ENCODE results near the gene HNRNPLL.
"Not testable (repeated sequence)": the region's sequence is repeated elsewhere in the genome, so short reads cannot be mapped to it uniquely, and the experiment has no call there.

The HNRNPLL gene

DNA sequence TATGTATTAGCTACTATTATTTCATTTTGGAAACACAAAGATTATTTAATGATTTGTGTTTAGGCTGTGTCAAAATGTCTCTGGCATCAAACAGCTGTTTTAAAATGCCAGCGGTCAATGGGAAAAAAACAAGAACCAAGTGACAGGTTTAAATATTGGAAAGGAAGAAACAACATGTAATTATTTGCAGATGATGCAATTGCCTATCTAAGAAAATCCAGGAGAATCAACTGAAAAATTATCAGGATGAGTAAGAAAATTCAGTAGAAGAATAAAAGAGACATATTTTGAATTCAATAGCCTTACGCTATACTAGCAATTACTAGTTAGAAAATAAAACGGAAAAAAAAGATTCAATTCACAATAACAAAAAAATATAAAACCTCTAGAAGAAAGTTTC is 51.6 kb downstream of the HNRNPLL start:
- DNase-seq = no peak

DNA sequence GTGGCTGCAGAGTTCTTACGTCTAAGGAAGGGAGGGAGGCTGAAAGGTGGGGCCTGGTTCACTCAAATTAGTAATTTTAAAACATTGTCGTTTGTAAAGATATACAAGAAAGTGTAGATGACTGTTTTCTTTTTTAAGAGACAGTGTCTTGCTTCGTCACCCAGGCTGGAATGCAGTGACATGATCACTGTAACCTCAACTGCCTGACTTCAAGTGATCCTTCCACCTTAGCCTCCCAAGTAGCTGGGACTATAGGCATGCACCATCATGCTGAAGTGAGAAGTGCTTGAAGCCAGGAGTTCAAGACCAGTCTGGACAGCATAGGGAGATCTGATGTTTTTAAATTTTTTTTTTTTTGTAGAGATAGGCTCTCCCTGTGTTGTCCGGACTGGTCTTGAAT is 52.9 kb downstream of the HNRNPLL start:
- DNase-seq = no peak

DNA sequence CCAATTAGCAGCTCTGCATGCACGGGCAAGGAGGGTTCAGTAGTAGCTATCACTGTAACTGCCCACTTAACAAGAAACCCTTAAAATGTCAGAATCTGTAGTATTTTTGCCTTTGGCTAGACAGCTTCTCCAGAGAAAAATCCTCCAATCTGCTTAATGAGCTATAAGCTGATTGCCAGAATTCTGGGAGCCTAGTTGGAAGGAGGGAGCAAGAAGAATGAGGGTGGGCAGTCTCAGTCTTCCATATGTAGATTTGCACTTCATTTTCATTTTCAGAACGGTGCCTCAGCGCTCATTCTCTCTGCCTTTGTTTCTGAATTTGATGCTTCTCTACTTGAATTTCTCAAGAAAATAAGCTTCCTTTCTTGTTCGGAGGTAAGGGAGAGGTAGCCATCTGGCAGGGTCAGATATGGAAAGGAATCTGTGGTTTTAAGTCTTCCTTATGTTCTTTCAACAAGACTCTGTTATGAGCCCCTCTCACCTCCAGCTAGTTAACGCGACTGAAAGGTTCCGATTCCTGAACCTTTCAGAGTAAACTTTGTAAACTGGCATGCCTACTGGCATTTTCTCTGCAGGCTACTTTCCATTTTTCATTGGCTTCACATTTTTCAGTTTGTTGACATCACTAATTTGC is 53.5 kb downstream of the HNRNPLL start:
- no peak for DNase-seq

DNA sequence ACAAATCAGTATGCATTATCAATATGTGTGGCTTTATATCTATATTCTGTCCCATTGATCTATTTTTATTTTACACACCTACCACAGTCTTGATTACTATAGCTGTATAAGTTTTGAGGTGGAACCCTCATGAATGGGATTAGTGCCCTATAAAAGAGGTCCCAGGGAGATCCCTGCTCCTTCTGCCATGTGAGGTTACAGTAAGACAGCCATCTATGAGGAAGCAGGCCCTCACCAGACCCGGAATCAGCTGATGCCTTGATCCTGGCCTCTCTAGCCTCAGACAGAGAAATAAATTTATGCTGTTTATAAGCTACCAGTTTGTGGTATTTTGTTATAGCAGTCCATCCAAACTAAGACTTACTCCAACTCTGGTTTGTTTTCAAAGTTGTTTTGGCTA is 54.9 kb downstream of the HNRNPLL start:
- DNase-seq = no peak

DNA sequence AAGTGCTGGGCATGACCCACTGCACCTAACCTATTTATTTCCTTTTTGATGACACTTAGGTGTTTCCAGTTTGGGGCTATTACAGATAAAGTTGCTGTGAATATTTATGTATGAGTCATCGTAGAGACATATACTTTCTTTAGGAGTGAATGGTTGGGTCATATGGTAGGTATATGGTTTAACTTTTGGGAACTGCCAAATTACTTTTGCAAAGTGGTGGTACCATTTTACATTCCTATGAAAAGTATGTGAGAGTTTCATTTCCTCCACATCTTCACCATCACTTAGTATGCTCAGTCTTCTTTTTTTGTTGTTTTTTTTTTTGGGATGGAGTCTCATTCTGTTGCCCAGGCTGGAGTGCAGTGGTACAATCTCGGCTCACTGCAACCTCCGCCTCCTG is 56.1 kb downstream of the HNRNPLL start:
- no peak for DNase-seq

DNA sequence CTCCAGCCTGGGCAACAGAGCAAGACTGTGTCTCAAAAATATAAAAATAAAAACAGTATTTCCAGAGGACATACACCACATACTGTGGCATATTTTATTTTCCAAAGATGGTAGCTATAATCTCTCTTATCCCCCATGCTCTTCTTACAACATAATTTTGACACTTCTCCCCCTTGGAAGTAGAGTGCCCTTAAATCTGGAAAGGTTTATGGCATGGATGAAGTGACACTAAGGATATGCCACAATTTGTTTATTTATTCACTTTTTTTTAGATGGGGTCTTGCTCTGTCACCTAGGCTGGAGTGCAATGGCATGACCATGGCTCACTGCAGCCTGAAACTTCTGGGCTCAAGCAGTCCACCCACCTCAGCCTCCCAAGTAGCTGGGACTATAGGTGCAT is 56.7 kb downstream of the HNRNPLL start:
- no peak for DNase-seq

DNA sequence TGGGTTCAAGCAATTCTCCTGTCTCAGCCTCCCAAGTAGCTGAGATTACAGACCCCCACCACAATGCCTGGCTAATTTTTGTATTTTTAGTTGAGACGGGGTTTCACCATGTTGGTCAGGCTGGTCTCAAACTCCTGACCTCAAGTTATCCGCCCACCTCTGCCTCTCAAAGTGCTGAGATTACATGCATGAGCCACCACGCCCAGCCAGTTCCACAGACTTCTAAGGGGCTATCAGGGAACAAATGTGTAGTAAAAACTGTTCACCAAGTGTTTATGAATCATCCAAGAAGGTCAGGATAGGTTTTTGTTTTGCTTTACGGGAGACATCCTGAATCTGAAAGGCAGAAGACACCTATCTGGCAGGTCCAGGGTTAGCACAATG is 60.5 kb downstream of the HNRNPLL start:
- DNase-seq = not testable (repeated sequence)

DNA sequence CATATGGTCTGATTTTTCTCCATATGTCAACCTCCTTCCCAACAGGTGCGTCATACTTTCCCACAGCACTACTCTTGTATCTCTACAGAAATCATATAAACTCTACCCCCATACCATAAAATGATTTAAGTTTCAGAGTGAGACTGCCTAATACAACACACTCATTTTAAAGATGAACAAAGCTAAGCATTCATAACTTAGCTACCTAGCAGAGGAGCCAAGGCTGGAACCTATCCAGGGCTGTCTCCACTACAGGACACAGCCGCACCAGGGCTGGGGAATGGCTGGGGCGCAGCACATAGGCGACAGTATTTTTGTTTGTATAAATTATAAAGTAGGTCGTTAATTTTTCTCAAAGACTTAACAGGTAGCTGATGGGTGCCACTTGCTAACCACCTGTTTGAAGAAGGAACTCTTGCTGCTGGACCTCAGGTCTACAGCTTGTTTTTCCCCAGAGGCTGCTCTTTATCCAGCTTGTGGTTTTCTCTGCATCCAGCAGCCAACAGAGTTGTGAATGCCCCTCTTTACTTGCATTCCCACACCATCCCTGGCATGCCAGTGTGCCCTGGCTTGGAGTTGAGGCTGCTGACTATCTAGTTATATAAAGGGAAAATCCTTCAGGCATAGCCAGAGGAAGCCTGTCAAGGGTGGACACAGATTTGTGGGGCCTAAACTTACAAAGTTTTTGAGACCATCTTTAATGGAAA is 62.0 kb downstream of the HNRNPLL start:
- DNase-seq = no peak

DNA sequence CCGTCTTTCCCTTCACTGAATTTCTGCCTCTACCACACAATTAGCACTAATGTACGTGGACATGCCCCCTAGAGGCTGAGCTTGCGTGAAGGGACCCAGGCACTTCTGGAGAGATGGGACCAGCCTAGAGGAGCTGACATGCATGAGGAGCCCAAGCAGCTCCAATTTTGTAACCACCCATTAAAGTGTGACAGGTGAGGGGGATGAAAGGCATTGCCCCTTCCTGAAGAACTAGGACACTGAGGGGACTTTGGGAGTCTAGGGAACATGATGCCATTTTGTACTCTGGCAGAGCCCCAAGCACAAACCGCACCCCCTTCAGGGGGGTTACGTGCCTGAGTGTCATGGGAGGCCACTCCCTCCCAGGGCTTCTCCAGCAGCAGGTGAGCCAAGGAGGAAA is 63.6 kb downstream of the HNRNPLL start:
- no peak for DNase-seq

DNA sequence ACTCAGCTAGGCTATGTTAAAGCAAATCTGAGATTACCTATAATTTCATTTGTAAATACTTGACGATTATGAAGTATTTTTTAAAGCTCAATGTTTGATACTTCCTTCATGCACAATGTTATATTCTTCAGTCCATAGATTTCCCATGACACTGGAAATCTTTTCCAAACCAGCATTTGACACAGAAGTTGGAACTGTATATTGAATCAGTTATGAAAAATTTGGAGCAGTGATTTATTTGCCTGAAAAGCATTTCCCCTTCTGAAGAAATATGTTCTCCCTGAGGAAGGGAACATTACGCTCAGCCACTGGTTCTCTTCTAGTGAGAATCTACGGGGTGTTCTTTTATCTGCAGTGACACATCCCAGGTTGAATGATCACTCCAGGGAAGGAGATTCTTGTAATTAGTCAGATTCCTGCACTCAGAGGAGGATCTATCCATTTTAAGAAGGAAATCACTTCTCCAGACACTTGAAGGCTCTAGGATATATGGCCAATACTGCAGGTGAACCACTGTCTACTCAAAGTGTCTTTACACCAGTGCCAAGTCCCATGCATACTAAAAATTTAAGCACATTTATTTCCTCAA is 64.7 kb downstream of the HNRNPLL start:
- no peak for DNase-seq

DNA sequence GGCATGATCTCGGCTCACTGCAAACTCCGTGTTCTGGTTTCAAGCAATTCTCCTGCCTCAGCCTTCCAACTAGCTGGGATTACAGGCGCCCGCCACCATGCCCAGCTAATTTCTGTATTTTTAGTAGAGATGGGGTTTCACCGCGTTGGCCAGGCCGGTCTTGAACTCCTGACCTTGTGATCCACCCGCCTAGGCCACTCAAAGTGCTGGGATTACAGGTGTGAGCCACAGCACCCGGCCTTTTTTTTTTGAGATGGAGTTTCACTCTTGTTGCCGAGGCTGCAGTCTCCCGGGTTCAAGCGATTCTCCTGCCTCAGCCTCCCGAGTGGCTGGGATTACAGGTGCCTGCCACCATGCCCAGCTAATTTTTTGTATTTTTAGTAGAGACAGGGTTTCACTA is 65.4 kb downstream of the HNRNPLL start:
- not testable (repeated sequence) for DNase-seq

DNA sequence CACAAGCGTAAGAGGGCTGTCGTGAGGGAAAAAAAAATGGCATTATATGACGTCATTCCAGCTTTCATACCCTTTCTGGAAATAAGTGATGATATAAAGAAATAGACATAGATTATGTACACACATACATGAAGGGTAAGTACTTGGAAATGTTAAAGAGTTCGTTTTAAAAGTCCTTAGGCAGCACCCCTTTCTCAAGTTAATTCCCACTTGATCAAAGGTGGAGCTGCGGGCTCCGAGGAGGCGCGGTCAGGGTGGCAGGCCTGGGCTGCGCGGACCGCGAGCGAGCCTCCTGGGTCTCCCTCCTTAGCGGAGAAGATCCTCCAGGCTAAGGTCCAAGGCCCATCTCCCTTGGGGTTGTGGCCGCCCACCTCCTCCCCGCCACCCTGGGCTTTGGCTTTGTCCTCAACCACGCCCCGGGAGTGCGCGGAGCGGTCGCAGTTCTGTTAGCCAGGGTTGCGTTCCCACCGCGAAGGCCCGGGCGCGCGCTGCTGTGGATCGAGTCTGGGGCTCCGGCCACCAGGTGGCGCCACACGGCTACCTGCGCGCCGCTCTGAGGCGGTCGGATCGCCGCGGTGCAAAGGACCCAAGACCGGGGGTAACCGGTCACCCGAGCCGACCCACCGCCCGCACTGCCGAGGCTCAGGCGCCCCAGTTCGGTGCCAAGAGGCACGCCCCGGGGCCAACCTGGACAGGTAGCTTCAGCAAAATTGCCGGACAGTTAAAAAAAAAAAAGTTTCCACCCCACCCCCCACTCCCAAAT is 66.8 kb downstream of the HNRNPLL start:
- DNase-seq = peak; percentile 40 to 71

DNA sequence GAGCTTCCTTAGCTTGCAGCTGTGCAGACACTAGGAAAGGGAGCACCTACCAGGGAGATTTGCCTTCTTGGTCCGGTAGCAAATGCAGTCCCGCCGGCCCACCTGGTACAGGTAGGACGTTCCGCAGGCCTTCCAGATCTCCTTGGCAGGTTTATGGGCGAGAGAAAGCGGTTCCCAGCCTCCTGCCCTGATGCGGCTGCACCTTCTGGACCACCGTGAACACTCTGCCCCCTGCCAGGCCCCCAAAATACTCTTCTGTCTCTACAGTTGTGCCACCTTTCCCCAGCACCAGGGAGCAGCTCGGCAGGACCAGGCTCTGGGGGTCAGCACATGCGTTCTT is 67.4 kb downstream of the HNRNPLL start:
- no peak for DNase-seq

DNA sequence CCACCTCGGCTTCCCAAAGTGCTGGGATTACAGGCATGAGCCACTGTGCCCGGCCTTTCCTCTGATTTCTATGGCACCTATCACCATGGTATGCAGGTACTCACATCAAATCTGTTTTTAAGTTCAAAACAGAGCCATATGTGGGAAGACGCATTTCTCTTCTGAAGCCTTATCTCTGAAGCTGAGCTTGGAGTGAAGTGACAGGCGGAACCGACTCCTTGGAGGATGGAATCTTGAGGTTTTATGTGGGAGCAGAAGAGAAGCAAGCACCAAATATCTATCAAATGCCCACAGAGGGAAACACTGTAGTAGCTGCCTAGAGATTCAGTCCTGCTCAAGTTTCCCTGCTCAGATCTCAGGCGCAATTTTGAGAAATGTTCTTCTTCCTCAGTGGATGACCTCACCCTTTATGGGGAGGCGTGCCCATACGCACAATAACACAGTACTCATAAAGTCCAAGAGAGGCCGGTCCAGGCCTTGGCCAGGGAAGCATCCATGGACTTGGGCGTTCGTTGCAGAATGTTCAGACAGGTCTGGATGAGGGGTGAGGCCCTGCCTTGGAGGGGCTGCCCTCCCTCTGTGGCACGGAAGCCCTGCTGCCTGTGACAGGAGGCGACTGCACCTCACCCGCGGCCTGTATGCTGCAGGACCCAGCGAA is 67.9 kb downstream of the HNRNPLL start:
- no peak for DNase-seq

DNA sequence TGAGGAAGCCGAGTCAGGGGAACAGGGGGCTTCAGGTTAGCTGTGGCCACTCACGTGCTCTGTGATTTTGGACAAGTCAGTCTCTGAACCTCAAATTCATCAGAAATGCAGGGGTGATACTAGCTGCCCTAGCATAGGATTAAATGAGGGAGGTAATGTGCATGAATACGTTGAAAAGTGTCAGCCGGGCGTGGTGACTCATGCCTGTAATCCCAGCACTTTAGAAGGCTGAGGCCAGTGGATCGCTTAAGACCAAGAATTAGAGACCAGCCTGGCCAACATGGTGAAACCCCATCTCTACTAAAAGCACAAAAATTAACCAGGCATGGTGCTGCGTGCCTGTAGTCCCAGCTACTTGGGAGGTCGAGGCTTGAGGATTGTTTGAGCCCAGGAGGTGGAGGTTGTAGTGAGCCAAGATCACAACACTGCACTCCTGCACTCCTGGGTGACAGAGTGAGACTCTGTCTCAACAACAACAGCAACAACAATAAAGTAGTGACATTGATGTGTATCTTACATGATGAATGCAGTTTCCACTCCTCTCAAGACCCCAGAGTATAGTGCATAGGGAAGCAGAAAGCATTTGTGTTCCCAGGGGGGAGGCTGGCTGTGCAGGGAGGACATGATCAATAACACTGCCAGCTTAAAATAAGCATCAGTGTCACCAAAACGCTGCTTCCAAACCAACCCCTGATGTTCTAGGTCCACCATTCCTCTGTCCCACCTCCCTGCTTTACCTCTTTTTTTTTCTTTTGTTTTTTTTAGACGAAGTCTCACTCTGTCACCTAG is 68.8 kb downstream of the HNRNPLL start:
- DNase-seq = no peak

DNA sequence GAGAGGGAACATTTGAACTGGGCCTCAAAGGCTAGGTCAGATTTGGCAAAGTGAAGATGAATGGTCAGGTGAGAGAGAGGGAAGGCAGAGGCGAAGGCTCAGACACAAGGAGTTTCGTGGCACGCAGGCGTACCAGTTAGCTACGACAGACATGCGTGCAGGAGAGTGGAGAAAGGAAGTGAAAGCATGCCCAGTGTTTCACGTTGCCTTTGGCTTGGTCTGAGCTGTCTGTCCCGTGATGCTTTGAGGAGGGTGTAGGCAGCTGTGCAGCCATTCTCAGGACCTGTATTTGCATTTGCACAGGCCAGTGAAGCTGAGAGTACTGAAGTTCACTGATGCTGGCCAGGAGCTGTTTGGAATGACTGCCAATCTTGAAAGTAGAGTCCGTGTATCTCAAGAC is 69.5 kb downstream of the HNRNPLL start:
- peak; percentile 43 to 50 for DNase-seq

DNA sequence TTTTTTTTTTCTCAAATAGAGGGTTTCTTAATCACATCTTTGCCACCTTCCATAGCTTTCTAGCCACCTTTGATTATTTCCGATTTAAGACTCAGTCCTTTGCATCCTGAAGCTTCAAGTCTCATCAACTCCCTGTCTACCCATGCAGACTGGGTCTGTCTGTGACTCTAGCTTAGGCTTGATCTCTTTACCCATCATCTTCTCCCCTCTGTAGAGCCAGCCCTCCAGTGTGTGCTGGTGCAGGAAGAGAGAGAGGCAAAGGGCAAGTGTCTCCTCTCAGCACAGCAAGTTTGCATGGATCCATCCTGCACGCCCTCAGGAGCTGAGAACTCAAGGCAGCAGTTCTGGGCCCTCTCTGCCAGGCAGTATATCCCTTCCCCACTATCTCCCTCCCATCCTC is 70.4 kb downstream of the HNRNPLL start:
- DNase-seq = no peak

DNA sequence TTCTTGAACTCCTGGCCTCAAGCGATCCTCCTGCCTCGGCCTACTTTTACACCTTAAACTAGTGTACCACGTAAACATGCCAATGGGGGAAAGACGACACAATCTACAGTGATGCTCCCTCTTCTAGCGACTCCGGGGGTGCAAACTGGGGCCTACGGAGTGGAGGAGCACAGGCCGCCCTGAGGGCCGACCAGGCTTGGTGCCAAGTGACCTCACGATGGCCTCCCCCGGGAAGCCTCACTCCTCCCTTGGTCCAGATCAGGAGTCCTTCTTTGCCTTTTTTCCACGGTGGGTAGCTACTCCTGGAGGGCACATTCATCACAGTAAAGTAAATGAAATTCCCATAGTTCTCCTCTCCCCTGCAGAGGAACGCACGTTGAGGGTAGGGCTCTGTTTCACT is 73.5 kb downstream of the HNRNPLL start:
- no peak for DNase-seq

DNA sequence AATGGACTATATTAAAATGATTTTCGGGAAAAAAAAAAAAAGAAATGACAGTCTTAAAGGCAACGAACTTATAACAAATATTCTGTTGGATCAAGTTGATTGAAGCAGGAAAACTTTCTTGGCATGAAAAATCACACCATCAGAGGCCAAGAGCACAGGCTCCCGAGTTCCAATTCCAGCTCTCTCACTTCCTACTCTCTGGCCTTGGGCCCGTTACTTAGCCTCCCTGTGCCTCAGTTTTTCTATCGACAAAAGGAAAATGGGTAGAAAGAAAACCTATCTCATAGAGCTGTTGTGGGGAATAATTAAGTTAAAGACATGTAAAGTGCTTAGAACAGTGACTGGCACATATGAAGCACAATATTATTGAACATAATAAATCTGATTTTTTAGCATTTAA is 74.2 kb downstream of the HNRNPLL start:
- no peak for DNase-seq

DNA sequence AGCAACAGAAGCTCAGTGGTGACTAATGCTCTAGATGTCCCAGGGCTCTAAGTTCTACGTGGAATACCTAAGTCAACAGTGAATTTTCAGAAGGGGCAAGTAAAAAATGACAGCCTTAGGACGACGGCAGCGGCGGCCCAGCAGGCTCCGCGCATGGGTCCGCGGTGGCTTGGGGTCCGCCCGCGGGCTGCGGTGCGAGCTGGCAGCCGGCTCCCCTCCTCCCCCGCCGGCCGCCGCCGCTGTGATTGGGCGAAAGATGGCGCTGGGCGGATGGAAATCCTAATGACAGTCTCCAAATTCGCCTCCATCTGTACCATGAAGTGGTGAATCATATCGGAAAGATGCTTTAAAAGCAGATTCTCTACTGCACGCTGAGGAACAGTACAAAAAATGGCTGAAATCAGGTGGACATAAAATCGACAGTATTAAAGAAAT is 74.7 kb downstream of the HNRNPLL start:
- DNase-seq = peak; percentile 63 to 67

DNA sequence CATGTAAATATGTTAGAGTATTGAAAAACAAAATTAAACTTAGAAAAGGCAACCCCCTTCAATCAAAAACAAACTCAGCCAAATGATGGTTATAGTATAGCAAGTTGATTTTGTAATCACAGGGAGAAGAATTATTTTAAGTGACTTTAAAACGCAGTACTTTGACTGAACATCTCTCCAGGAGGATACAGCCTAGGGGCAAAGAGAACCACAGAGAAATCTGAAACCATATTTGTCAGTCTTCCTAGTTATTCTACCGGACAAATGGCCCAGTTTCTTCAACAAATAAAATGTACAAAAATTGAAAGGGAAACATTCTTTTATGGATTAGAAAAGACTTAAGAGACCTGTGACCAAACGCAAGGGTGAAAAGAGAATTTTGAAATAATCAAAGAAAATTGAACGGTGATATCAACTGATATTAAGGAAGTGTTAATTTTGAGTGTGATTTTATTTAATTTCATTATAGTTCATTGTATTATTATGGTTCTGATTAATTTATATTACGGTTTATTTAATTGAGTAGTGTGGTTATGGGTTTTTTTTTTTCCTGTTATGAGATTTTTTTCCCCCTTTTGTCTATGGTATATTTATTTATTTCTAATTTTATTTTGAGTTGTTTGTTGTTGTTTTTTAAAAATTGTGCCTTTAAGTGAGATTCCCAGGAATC is 75.3 kb downstream of the HNRNPLL start:
- no peak for DNase-seq

DNA sequence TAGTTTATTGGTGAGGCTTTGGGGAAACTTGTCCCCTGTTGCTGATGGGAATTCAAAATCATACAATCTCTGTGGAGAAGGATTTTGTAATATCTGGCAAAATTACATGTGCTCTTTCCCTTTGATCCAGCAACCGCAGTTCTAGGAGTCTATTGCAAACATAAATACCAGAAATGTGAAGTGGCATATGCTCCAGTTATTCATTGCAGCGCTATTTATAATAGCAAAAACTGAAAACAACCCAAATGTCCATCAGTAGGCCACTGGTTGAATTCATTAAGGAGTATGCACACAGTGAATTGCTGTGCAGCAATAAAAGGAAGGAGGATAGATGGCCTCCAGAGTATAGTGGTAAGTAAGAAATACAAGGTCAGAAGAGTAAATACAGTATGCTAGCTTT is 76.5 kb downstream of the HNRNPLL start:
- DNase-seq = no peak
